Measurements from ENCODE around the gene WDR5.

The WDR5 gene

GRCh38 chr9:134173127-134174072, 37.5 kb downstream of the WDR5 start:
- no peak overlapping the region for H3K4me3 ChIP-seq (ENCODE audit: control insufficient read depth, low read depth, low read length)
- TF ChIP-seq CTCF (conservative IDR thresholded peaks at IDR 0.05; ENCODE audit: control insufficient read depth, insufficient read depth, low read depth, low read length): no peak
- no peak for DNase-seq (ENCODE audit: low read depth)

DNA sequence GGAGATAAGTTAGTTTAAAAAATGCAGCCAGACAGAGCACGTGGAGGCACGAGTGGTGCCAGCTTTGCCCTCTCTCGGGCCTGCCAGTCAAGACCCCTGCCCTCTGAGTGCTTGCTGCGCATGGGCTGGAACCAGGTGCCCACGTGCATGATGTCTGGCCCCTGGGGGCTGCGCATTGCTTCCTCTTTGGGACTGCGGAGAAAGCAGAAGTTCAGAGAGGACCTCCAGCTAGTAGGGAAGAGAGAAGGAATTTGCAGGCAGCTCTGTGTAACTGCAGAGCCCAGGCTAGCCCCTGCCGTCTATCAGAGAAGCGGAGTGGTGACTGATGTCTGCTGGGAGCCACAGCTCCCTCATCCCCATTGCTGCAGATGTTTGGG, 38.2 kb downstream of the WDR5 start:
- no peak overlapping the region for H3K4me3 ChIP-seq (ENCODE audit: control insufficient read depth, low read depth, low read length)
- no peak for DNase-seq (ENCODE audit: low read depth)
- no peak for TF ChIP-seq CTCF (conservative IDR thresholded peaks at IDR 0.05; ENCODE audit: control insufficient read depth, insufficient read depth, low read depth, low read length)

- no peak for DNase-seq (ENCODE audit: low read depth)
- no peak overlapping the region for H3K4me3 ChIP-seq (ENCODE audit: control insufficient read depth, low read depth, low read length)
- TF ChIP-seq CTCF (conservative IDR thresholded peaks at IDR 0.05; ENCODE audit: control insufficient read depth, insufficient read depth, low read depth, low read length): no peak
These were observed 38.8 kb downstream of the WDR5 start for GRCh38 chr9:134174526-134175290.

DNA sequence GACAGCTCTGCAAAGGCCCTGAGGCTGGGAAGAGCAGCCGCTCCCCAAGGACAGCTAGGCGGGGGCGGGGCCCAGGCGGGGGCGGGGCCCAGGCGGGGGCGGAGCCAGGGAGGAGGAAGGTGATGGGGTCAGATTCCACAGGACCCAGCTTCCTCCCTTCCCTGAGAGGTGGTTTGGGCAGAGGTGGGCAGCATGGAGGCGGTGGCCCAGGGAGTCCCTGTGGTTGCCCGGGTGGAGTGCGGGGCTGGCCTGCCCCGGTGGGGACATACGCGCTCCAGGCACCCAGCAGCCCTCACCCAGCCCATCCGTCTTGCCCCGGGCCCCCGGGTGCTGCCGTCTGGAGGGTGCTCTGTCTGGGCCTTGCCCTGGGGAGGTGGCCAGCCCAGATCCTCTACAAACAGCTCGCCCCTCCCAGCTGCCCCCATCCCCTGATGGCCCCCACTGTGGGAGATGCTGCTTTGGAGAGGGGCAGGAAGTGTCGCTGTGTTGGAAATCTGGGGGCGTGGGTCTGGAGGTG, 39.5 kb downstream of the WDR5 start:
- no peak overlapping the region for H3K4me3 ChIP-seq (ENCODE audit: control insufficient read depth, low read depth, low read length)
- DNase-seq (ENCODE audit: low read depth): no peak
- no peak for TF ChIP-seq CTCF (conservative IDR thresholded peaks at IDR 0.05; ENCODE audit: control insufficient read depth, insufficient read depth, low read depth, low read length)

DNA sequence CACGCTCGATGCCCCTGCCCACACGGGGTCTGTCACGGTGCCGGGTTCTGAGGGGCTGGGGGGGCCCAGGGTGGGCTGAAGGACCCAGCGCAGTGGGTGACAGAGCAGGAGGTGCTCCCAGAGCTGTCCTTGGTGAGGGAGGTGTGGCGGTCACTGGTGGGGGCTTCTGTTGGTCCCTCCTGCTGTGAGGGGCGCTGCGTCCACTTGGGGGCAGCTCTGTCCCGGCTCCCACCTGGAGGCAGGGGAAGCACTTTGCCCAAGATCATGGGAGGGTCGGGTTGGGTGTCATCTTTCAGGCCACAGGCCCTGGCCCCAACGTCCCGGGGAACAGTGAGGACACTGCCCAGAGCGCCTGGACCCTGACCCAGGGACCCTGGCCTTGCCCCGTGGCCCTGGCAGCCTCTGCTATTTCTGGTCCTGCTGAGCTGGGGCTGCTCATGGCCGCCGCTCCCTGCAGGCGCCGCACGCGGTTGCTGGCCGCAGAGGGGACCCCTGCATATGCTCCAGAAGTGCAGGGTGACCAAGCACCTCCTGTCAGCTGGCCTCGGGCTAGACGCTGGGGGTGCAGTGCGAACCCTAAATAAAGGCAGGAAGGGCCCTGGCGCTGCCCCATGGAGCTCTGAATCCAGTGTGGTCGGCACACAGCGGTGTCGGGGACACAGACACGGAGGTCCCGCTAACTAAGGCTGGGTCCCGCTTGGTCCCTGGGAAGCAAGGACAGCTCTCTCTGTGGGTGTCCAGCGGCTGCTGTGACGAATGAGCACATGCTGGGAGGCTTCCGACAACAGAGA, 40.1 kb downstream of the WDR5 start:
- DNase-seq (ENCODE audit: low read depth): no peak
- peak; percentile 9 for TF ChIP-seq CTCF (conservative IDR thresholded peaks at IDR 0.05; ENCODE audit: control insufficient read depth, insufficient read depth, low read depth, low read length)
- no peak overlapping the region for H3K4me3 ChIP-seq (ENCODE audit: control insufficient read depth, low read depth, low read length)

GRCh38 chr9:134176599-134176968, 40.7 kb downstream of the WDR5 start:
- H3K4me3 ChIP-seq (ENCODE audit: control insufficient read depth, low read depth, low read length): no peak overlapping the region
- no peak for TF ChIP-seq CTCF (conservative IDR thresholded peaks at IDR 0.05; ENCODE audit: control insufficient read depth, insufficient read depth, low read depth, low read length)
- no peak for DNase-seq (ENCODE audit: low read depth)

Data from fibroblast of mammary gland (primary cell).